HuH-7.5 (cell line): ENCODE measurements around the gene LYSET.
"Not testable (repeated sequence)": the region's sequence is repeated elsewhere in the genome, so short reads cannot be mapped to it uniquely, and the experiment has no call there.

ENCODE experiments used
- DNase-seq: peaks from one replicate; pipeline ENCODE4 v3.0.0; 2011; ENCODE audit warnings: low spot score

Gene LYSET

DNA sequence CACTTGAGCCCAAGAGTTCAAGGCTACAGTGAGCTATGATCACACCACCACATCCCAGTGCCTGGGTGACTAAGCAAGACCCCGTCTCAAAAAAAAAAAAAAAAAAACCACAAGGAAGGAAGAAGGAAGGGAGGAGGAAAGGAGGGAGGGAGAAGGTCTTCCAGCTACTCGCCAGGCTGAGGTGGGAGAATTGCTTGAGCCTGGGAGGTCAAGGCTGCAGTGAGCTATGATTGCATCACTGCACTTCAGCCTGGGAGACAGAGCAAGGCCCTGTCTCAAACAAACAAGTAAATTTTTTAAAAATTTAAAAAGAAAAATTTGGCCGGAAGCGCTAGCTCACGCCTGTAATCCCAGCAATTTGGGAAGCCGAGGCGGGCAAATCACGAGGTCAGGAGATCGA, 16.5 kb upstream of the LYSET start:
- DNase-seq = not testable (repeated sequence)

DNA sequence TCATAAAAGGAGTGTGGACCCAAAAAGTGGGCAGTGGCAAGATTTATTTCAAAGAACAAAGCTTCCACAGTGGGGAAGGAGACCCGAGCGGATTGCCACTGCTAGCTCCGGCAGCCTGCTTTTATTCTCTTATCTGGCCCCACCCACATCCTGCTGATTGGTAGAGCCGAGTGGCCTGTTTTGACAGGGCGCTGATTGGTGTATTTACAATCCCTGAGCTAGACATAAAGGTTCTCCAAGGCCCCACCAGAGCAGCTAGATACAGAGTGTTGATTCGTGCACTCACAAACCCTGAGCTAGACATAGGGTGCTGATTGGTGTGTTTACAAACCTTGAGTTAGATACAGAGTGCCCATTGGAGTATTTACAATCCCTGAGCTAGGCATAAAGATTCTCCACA, 15.5 kb upstream of the LYSET start:
- DNase-seq = not testable (repeated sequence)

- DNase-seq = not testable (repeated sequence)
Measured at GRCh38 chr14:93170141-93170540, 15.0 kb upstream of the LYSET start.

GRCh38 chr14:93171376-93171775, 13.7 kb upstream of the LYSET start:
- no peak for DNase-seq

- no peak for DNase-seq
Measured at GRCh38 chr14:93173943-93174395, 11.1 kb upstream of the LYSET start.

DNA sequence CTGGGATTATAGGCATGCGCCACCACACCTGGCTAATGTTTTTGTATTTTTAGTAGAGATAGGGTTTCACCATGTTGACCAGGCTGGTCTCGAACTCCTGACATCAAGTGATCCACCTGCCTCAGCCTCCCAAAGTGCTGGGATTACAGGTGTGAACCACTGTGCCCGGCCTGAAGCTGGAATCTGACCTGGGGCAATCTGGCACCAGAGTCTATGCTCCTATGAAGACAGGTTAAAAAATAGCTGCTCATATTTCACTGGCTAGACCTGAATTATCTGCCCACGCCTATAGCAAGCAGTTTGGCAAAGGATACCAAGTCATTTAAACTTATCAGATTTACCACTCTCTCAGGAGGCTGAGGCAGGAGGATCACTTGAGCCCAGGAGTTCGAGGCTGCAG, 10.4 kb upstream of the LYSET start:
- not testable (repeated sequence) for DNase-seq

DNA sequence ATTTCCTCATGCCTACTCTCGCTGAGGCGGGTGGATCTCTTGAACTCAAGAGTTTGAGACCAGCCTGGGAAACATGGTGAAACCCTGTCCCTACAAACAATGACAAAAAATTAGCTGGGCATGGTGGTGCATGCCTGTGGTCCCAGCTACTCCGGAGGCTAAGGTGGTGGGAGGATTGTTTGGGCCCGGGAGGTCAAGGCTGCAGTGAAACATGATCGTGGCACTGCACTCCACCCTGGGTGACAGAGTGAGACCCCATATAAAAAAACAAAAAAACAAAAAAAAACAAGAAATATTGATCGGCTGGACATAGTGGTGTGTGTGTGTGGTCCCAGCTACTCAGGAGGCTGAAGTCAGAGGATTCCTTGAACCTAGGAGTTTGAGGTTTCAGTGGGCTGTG, 9.6 kb upstream of the LYSET start:
- DNase-seq = no peak

- no peak for DNase-seq
Measured at GRCh38 chr14:93183596-93184317, 1.4 kb upstream of the LYSET start.

GRCh38 chr14:93185349-93185720, 218 bp downstream of the LYSET start:
- DNase-seq = no peak

DNA sequence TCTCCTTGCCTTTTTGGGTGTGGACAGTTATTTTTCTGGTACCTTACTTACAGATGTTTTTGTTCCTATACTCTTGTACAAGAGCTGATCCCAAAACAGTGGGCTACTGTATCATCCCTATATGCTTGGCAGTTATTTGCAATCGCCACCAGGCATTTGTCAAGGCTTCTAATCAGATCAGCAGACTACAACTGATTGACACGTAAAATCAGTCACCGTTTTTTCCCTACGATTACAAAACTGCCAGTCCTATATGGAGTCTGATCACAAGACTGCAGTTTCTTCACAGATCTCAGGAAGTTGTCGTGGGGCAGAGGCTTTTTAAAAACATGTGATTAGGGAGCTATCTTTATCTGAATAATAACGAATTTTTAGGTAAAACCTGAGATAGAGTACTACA, 1.3 kb downstream of the LYSET start:
- no peak for DNase-seq

GRCh38 chr14:93186956-93187355, 1.8 kb downstream of the LYSET start:
- DNase-seq = no peak

DNA sequence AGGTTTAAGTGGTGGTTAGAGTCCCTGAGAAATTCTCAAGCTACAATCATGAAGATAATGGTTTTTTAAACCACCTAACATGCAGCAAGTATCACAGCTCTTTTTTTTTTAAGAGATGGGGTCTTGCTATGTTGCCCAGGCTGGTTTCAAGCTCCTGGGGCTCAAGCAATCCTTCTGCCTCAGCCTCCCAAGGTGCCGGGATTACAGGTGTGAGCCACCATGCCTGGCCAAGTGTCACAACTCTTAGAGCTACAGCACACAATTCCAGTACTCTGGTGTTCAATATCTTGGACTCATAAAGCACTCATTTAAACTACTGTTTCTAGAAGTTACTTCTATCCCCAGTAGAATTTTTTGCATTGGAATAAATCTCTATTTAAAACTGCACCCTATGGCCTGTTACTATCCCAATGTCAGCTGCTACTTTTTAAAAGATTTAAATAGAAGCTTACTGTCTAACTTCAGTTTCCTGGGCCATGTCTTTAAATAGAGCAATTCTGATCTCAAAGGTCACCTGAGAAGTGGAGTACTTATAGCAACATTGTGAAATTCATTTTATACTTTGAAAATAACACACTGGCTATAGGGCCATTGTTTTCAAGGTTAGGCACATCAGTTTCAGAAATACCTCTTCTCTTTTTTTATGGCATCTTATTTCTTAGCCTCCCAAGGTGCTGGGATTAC, 10.3 kb downstream of the LYSET start:
- no peak for DNase-seq

DNA sequence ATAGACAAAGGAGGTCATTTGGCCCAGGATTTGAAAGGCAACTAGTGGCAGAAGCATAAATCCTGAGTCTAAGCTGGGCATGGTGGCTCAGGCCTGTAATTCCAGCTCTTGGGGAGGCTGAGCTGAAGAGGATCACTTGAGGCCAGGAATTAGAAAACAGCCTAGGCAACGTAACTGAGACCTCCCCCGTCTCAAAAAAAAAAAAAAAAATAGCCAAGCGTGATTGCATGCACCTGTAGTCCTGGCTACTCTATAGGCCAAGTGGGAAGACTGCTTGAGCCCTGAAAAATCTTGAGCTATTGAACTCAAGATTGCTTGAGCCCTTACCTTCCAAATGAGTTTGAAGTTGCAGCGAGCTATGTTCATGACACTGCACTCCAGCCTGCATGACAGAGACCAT, 13.9 kb downstream of the LYSET start:
- no peak for DNase-seq

DNA sequence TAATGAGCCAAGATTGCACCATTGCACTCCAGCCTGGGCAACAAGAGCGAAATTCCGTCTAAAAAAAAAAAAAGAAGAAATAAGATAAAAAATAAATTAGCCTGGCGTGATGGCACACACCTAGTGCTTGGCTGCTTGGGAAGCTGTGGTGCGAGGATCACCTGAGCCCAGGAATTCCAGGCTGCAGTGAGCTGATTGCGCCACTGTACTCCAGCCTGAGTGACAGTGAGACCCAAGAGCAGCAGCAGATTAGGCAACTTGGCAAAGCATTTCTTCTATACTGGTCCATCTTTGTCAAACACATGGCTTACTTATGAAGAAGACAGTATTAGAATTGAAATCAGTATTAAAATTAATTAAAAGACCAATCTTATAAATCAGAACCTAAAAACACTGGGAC, 15.4 kb downstream of the LYSET start:
- no peak for DNase-seq

GRCh38 chr14:93201155-93201704, 16.1 kb downstream of the LYSET start:
- no peak for DNase-seq

GRCh38 chr14:93206793-93207467, 21.8 kb downstream of the LYSET start, which contains the start of the genes GON7 and UBR7:
TSS of gene GON7 (minus strand) at chr14:93207065. CDS start at chr14:93207037, 28 bp downstream.
TSS of gene UBR7 (plus strand) at chr14:93207256. CDS start at chr14:93207292, 36 bp downstream.
- peak; percentile 76 for DNase-seq

DNA sequence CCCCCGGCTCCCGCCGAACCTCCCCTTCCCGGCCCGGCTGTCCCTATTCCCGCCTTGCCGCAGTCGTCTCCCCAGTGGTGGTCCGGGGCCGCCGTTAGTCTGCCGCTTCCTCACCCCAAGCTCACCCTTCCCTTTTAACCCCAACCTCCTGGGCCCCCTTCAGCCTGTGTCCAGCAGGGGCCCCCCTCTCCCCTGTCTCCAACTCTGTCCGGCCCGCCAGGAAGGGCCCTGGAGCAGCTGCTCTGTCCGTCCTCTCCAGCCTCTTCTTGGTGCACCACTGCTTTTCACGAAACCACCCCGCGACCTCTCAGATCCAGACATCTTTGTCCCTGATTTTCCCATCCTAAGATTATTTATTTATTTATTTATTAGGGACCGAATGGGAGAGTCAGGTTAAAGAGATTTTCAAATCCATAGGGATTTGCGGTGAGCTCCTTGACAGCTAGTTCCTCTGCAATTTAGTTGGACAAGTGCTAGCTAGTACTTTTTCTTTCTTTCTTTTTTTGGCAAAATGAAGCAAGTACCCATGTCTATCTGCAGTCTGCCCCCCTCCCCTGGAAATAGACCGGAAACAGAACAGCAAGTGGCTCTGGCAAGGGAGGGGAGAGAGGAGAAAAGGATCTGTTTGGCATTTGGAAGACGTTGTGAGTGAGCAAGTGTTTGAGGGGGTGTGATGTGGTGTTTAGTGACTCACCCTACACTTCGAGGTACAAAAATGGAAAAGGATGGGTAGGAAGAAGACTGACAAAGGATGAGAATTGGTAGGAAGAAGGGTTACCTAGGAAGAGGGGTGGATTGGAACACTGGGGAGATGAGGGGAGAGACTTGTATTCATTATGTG, 22.6 kb downstream of the LYSET start:
- DNase-seq = peak; percentile 56

DNA sequence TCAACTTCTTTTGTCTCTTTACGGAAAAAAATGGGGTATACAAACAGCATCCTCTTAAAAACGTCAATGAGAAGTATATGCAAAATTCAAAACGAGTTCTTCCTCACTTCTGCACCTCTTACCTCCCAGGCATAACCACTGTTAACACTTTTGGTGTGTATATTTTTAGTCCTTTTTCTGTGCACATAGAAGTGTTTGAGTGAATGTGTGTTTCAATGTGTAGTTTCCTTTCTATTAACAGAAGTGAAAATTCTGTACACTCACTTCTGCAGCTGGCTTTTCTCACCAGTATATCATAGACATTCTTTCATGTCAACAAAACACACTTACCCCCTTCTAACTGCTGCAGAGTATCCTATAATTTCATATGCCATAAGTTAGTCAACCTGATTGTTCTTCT, 27.3 kb downstream of the LYSET start:
- DNase-seq = no peak

GRCh38 chr14:93214598-93214997, 29.5 kb downstream of the LYSET start:
- no peak for DNase-seq

GRCh38 chr14:93219103-93219726, 34.1 kb downstream of the LYSET start:
- peak; percentile 49 for DNase-seq

DNA sequence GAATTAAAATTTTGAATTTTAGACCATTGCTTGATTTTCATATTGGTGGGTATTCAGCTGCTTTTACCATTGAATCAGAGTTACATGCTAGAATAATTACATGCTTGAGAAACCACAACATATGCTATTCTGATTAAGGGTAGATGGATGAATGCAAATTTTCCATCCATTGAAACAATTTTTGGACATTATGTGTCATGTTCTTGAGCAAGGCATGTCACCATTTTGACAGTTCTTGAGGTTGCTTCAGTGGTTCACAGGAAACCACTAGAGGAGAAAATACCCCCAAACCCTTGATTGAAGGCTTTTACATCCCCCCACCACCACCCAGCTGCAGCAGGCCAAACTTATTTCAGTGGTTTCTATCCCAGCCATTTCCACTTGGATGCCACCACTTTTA, 35.4 kb downstream of the LYSET start:
- DNase-seq = no peak
